CD4-positive, alpha-beta T cell treated with Interleukin-4 for 1 hour (primary cell): Measurements from ENCODE around the gene ASAP3.
"Not testable (repeated sequence)": the region's sequence is repeated elsewhere in the genome, so short reads cannot be mapped to it uniquely, and the experiment has no call there.

ENCODE experiments used
- DNase-seq, 2 donors: peaks; one replicate each; pipeline ENCODE4 v3.0.0-alpha.2; 2020 to 2022

ASAP3 gene

GRCh38 chr1:23394181-23394580, 89.8 kb downstream of the ASAP3 start:
- DNase-seq, result no peak

- DNase-seq, result no peak
Measured at GRCh38 chr1:23393706-23394105, 90.3 kb downstream of the ASAP3 start.

GRCh38 chr1:23392125-23392855, 91.7 kb downstream of the ASAP3 start:
- no peak for DNase-seq

GRCh38 chr1:23389837-23390321, 94.1 kb downstream of the ASAP3 start:
- no peak for DNase-seq

- no peak for DNase-seq
Measured at GRCh38 chr1:23387494-23387893, 96.5 kb downstream of the ASAP3 start.

GRCh38 chr1:23385119-23385621, 98.8 kb downstream of the ASAP3 start:
- no peak for DNase-seq

- DNase-seq, result no peak
Measured at GRCh38 chr1:23384312-23385058, 99.5 kb downstream of the ASAP3 start.

GRCh38 chr1:23383577-23384311, 100.2 kb downstream of the ASAP3 start:
- no peak for DNase-seq

- no peak for DNase-seq
Measured at GRCh38 chr1:23381233-23381885, 102.6 kb downstream of the ASAP3 start.

GRCh38 chr1:23380719-23381118, 103.3 kb downstream of the ASAP3 start:
- no peak for DNase-seq

GRCh38 chr1:23380236-23380635, 103.7 kb downstream of the ASAP3 start:
- not testable (repeated sequence) for DNase-seq
